ENCODE measurements around the gene TRPM3.

The TRPM3 gene

GRCh38 chr9:71131145-71131544 is 9.7 kb upstream of the TRPM3 start:
- Histone ChIP-seq H3K27ac (ENCODE audit: low read length) (no peak overlapping the region), H3K4me2 (ENCODE audit: low read depth, low read length) (no peak overlapping the region), H3K9me2 (replicated peaks; ENCODE audit: insufficient read depth, low read length) (no peaks in the 10 kb centered on the region), H3K27me3 (replicated peaks; ENCODE audit: insufficient read depth, low read length) (no peaks in the 10 kb centered on the region), H4K20me1 (ENCODE audit: insufficient read depth, low read length) (no peaks in the 10 kb centered on the region), H3K9me3 (replicated peaks; ENCODE audit: insufficient read depth, low read length) (no peaks in the 10 kb centered on the region), H3K9ac (ENCODE audit: low read length) (no peak overlapping the region), H3K36me3 (replicated peaks; ENCODE audit: insufficient read depth, low read length) (no peaks in the 10 kb centered on the region), H3K79me2 (ENCODE audit: low read length) (no peaks in the 10 kb centered on the region), H3K4me1 (ENCODE audit: low read length) (no peaks in the 10 kb centered on the region), H3K4me3 (ENCODE audit: low read length) (no peak overlapping the region), H2AFZ (ENCODE audit: low read length) (no peak overlapping the region), H3F3A (ENCODE audit: insufficient read depth, low read length) (no peaks in the 10 kb centered on the region)
- no peak for DNase-seq
- TF ChIP-seq EZH2 (optimal IDR thresholded peaks at IDR 0.05; ENCODE audit: low read depth, low read length) = no peak
- TF ChIP-seq CTCF (IDR thresholded peaks at IDR 0.05; ENCODE audit: low read length) = no peak
- TF ChIP-seq EZH2phosphoT487 (IDR thresholded peaks at IDR 0.05; ENCODE audit: low read length) = no peak

GRCh38 chr9:71130521-71130920 is 9.1 kb upstream of the TRPM3 start:
- no peak overlapping the region for H3K4me3 ChIP-seq (ENCODE audit: low read length)
- no peaks in the 10 kb centered on the region for H3F3A ChIP-seq (ENCODE audit: insufficient read depth, low read length)
- no peaks in the 10 kb centered on the region for H3K27me3 ChIP-seq (replicated peaks; ENCODE audit: insufficient read depth, low read length)
- H3K79me2 ChIP-seq (ENCODE audit: low read length) = no peaks in the 10 kb centered on the region
- TF ChIP-seq CTCF (IDR thresholded peaks at IDR 0.05; ENCODE audit: low read length) = no peak
- no peak for TF ChIP-seq EZH2 (optimal IDR thresholded peaks at IDR 0.05; ENCODE audit: low read depth, low read length)
- TF ChIP-seq EZH2phosphoT487 (IDR thresholded peaks at IDR 0.05; ENCODE audit: low read length) = no peak
- no peak overlapping the region for H3K27ac ChIP-seq (ENCODE audit: low read length)
- H4K20me1 ChIP-seq (ENCODE audit: insufficient read depth, low read length) = no peaks in the 10 kb centered on the region
- no peak overlapping the region for H3K9ac ChIP-seq (ENCODE audit: low read length)
- no peaks in the 10 kb centered on the region for H3K4me1 ChIP-seq (ENCODE audit: low read length)
- no peaks in the 10 kb centered on the region for H3K9me2 ChIP-seq (replicated peaks; ENCODE audit: insufficient read depth, low read length)
- no peak for DNase-seq
- H2AFZ ChIP-seq (ENCODE audit: low read length) = no peak overlapping the region
- no peaks in the 10 kb centered on the region for H3K36me3 ChIP-seq (replicated peaks; ENCODE audit: insufficient read depth, low read length)
- no peak overlapping the region for H3K4me2 ChIP-seq (ENCODE audit: low read depth, low read length)
- no peaks in the 10 kb centered on the region for H3K9me3 ChIP-seq (replicated peaks; ENCODE audit: insufficient read depth, low read length)

GRCh38 chr9:71128796-71129195 is 7.4 kb upstream of the TRPM3 start:
- TF ChIP-seq EZH2phosphoT487 (IDR thresholded peaks at IDR 0.05; ENCODE audit: low read length) = no peak
- TF ChIP-seq CTCF (IDR thresholded peaks at IDR 0.05; ENCODE audit: low read length) = no peak
- TF ChIP-seq EZH2 (optimal IDR thresholded peaks at IDR 0.05; ENCODE audit: low read depth, low read length) = no peak
- H2AFZ ChIP-seq (ENCODE audit: low read length) = no peak overlapping the region
- no peak overlapping the region for H3K9ac ChIP-seq (ENCODE audit: low read length)

More at GRCh38 chr9:71128796-71129195, 7.4 kb upstream of the TRPM3 start:
- Histone ChIP-seq H3K4me2 (ENCODE audit: low read depth, low read length) (no peak overlapping the region), H3K4me1 (ENCODE audit: low read length) (no peaks in the 10 kb centered on the region), H3K27ac (ENCODE audit: low read length) (no peak overlapping the region), H3K9me2 (replicated peaks; ENCODE audit: insufficient read depth, low read length) (no peaks in the 10 kb centered on the region), H3K9me3 (replicated peaks; ENCODE audit: insufficient read depth, low read length) (no peaks in the 10 kb centered on the region), H3K79me2 (ENCODE audit: low read length) (no peaks in the 10 kb centered on the region), H3K36me3 (replicated peaks; ENCODE audit: insufficient read depth, low read length) (no peaks in the 10 kb centered on the region), H3K4me3 (ENCODE audit: low read length) (no peak overlapping the region), H3K27me3 (replicated peaks; ENCODE audit: insufficient read depth, low read length) (no peaks in the 10 kb centered on the region), H4K20me1 (ENCODE audit: insufficient read depth, low read length) (no peaks in the 10 kb centered on the region), H3F3A (ENCODE audit: insufficient read depth, low read length) (no peaks in the 10 kb centered on the region)
- no peak for DNase-seq
